ENCODE results near the gene SEMA5B. TPM values are rescaled to one million over a fixed set of nuclear protein-coding genes. Genes with fewer than 3 reads are reported as not detected.

The SEMA5B gene
- total RNA-seq, 2 experiments from 2014 or later, result 0.22 TPM; not detected in 1

DNA sequence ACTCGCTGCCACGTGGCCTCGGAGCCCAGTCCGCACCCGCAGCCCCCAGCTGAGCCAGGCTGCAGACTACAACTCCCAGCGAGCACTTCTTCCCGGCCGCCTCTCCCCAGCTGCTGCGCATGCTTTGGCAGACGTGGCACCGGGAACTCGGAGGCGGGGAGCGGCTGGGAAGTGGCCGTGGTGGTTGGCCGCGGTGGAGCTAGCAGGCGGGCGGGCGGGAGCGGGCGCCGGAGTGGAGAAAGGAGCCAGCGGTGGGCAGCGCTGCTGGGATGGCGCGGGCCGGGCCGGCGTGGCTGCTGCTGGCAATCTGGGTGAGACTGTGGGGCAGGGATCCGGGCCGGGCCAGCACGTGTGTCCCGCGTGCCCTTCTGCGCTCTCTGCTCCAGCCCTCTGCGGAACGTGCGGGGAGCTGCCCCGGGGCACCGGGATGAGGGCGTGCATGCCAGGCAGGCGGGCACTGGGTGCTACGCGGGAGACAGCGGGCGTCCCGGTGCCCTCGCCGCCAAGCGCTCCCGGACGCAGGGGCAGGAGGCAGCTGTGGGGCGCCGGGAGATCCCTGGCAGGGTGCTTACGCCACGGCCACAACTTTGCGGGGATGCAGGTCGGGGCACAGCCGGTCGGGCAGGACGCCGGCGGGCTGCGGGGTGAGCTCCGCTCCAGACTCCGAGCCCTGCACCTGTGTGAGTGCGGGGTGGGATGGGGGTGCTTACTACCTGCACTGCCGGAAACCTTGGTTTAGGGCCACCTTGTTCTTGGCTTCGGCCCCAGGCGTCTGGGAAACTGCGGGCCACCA, 39.5 kb upstream of the SEMA5B start, which contains the start of gene PDIA5:
PDIA5 (plus strand) TSS at position 130 of the 793 bp plus-strand sequence; CDS start at position 270, 140 bp downstream.
- no peaks in the 10 kb centered on the region for H3K27me3 Mint-ChIP-seq
- peak in 13 of 14 experiments; percentile 3 to 63 (median 37) for DNase-seq

DNA sequence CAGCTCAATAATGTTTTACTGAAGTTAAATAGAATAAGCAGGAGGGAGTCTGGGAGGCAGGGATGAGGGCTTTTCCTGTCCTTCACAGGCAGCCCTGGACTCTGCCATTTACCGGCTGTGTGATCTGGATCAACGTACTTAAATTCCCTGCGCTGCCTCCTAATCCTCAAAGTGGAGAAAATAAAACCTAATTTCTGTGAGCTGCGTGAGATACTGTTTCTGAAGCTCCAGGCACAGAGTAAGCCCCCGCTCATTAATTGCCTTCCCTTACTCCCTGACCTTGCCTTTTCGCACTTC, 39.0 kb upstream of the SEMA5B start:
- no peaks in the 10 kb centered on the region for H3K9me3 Mint-ChIP-seq
- ATAC-seq (ENCODE audit: poor library complexity) (no peak), DNase-seq (no peak)
- Histone ChIP-seq H3K27ac (ENCODE audit: low read depth in 1 of 2, low read length in 2 of 2) (no peak overlapping the region), H3K4me1 (ENCODE audit: insufficient read depth, low read length) (peaks cover 24% of the 10 kb centered on the region), H3K9me3 (ENCODE audit: control insufficient read depth in 1 of 2, insufficient read depth in 1 of 2, low read length in 2 of 2) (no peaks in the 10 kb centered on the region), H3K36me3 (ENCODE audit: insufficient read depth, low read length) (no peaks in the 10 kb centered on the region), H3K27me3 (ENCODE audit: control insufficient read depth in 1 of 2, insufficient read depth in 2 of 2, low read length in 2 of 2) (no peaks in the 10 kb centered on the region), H3K4me3 (ENCODE audit: low read length) (peak overlapping the region; percentile 69)
- peak overlapping the region; percentile 84 for H3K4me3 Mint-ChIP-seq
- intact Hi-C loops (cut with DNase I, micrococcal nuclease), result no loop called here
- H3K27ac Mint-ChIP-seq, result no peak overlapping the region
- TF ChIP-seq, protein P1, sequence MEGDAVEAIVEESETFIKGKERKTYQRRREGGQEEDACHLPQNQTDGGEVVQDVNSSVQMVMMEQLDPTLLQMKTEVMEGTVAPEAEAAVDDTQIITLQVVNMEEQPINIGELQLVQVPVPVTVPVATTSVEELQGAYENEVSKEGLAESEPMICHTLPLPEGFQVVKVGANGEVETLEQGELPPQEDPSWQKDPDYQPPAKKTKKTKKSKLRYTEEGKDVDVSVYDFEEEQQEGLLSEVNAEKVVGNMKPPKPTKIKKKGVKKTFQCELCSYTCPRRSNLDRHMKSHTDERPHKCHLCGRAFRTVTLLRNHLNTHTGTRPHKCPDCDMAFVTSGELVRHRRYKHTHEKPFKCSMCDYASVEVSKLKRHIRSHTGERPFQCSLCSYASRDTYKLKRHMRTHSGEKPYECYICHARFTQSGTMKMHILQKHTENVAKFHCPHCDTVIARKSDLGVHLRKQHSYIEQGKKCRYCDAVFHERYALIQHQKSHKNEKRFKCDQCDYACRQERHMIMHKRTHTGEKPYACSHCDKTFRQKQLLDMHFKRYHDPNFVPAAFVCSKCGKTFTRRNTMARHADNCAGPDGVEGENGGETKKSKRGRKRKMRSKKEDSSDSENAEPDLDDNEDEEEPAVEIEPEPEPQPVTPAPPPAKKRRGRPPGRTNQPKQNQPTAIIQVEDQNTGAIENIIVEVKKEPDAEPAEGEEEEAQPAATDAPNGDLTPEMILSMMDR (IDR thresholded peaks at IDR 0.05), result no peak
- ChIA-PET CTCF (no interaction called here), POLR2A (interaction anchor here (1.1 to 1.2 kb wide), 2 partner anchors 9 to 14 kb away, joined by 3 to 4 read pairs; no protein-coding TSS in a partner anchor)
- no peaks in the 10 kb centered on the region for H3K36me3 Mint-ChIP-seq (ENCODE audit: low read depth)
- peaks cover 23% of the 10 kb centered on the region for H3K4me1 Mint-ChIP-seq (ENCODE audit: low read depth)
- H3K27me3 Mint-ChIP-seq, result no peaks in the 10 kb centered on the region

More for the DNA sequence above, 39.5 kb upstream of the SEMA5B start, which contains the start of gene PDIA5:
- peak within 1 kb of the TSS; percentile 69 for H3K4me3 ChIP-seq (ENCODE audit: low read length)
- CTCF ChIA-PET, result no interaction called here
- Mint-ChIP-seq H3K27ac (no peak within 1 kb of the TSS), H3K4me1 (ENCODE audit: low read depth) (peaks cover 23% of the 10 kb centered on the region), H3K4me3 (peak within 1 kb of the TSS; percentile 84), H3K36me3 (ENCODE audit: low read depth) (no peaks in the 10 kb centered on the region), H3K9me3 (no peaks in the 10 kb centered on the region)
- peaks cover 24% of the 10 kb centered on the region for H3K4me1 ChIP-seq (ENCODE audit: insufficient read depth, low read length)
- intact Hi-C loops (cut with DNase I, micrococcal nuclease), result no loop called here
- no peaks in the 10 kb centered on the region for H3K27me3 ChIP-seq (ENCODE audit: control insufficient read depth in 1 of 2, insufficient read depth in 2 of 2, low read length in 2 of 2)
- no peak within 1 kb of the TSS for H3K27ac ChIP-seq (ENCODE audit: low read depth in 1 of 2, low read length in 2 of 2)
- POLR2A ChIA-PET, result interaction anchor here (0.9 to 1.2 kb wide), 5 partner anchors 10 to 683 kb away, joined by 3 to 5 read pairs (median 4); partner anchors contain the start of genes FAM162A and SEC22A
- peak; percentile 55 for ATAC-seq (ENCODE audit: poor library complexity)
- H3K36me3 ChIP-seq (ENCODE audit: insufficient read depth, low read length), result no peaks in the 10 kb centered on the region
- TF ChIP-seq, protein P1 (IDR thresholded peaks at IDR 0.05), result no peak
- no peaks in the 10 kb centered on the region for H3K9me3 ChIP-seq (ENCODE audit: control insufficient read depth in 1 of 2, insufficient read depth in 1 of 2, low read length in 2 of 2)

DNA sequence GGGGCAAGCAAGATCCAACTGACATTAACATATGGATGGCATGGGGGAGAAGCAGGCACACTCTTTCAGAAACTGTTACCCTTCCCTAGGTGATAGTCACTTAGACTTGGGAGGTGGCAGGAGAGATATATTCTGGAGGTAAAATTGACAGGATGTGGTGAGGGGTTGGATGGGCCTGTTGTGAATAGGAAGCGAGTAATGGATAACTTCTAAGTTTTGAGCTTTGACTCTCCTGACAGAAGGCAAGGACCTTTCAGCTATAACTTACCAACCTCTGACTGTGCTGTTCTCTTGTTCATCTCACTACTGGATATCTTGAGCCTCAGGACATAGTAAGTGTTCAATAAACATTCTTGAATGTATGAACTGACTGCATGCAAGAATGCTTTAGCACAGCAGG, 37.4 kb upstream of the SEMA5B start:
- Mint-ChIP-seq H3K27me3 (no peaks in the 10 kb centered on the region), H3K27ac (no peak overlapping the region), H3K4me1 (ENCODE audit: low read depth) (peaks cover 23% of the 10 kb centered on the region), H3K9me3 (no peaks in the 10 kb centered on the region), H3K4me3 (peak overlapping the region; percentile 71), H3K36me3 (ENCODE audit: low read depth) (no peaks in the 10 kb centered on the region)
- CTCF ChIA-PET, result interaction anchor here (0.6 kb wide), 1 partner anchor 38 kb away, joined by 4 read pairs; the partner anchor contains the start of gene SEMA5B
- TF ChIP-seq, protein P1 (IDR thresholded peaks at IDR 0.05), result no peak
- peaks cover 24% of the 10 kb centered on the region for H3K4me1 ChIP-seq (ENCODE audit: insufficient read depth, low read length)
- H3K9me3 ChIP-seq (ENCODE audit: control insufficient read depth in 1 of 2, insufficient read depth in 1 of 2, low read length in 2 of 2), result no peaks in the 10 kb centered on the region
- intact Hi-C loops (cut with DNase I, micrococcal nuclease), result no loop called here
- no peak overlapping the region for H3K4me3 ChIP-seq (ENCODE audit: low read length)
- POLR2A ChIA-PET, result no interaction called here
- H3K27me3 ChIP-seq (ENCODE audit: control insufficient read depth in 1 of 2, insufficient read depth in 2 of 2, low read length in 2 of 2), result no peaks in the 10 kb centered on the region
- no peaks in the 10 kb centered on the region for H3K36me3 ChIP-seq (ENCODE audit: insufficient read depth, low read length)
- DNase-seq (no peak), ATAC-seq (ENCODE audit: poor library complexity) (no peak)
- H3K27ac ChIP-seq (ENCODE audit: low read depth in 1 of 2, low read length in 2 of 2), result no peak overlapping the region
